ENCODE data around the gene RAPGEF2.

- TF ChIP-seq, protein P1, sequence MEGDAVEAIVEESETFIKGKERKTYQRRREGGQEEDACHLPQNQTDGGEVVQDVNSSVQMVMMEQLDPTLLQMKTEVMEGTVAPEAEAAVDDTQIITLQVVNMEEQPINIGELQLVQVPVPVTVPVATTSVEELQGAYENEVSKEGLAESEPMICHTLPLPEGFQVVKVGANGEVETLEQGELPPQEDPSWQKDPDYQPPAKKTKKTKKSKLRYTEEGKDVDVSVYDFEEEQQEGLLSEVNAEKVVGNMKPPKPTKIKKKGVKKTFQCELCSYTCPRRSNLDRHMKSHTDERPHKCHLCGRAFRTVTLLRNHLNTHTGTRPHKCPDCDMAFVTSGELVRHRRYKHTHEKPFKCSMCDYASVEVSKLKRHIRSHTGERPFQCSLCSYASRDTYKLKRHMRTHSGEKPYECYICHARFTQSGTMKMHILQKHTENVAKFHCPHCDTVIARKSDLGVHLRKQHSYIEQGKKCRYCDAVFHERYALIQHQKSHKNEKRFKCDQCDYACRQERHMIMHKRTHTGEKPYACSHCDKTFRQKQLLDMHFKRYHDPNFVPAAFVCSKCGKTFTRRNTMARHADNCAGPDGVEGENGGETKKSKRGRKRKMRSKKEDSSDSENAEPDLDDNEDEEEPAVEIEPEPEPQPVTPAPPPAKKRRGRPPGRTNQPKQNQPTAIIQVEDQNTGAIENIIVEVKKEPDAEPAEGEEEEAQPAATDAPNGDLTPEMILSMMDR (conservative IDR thresholded peaks at IDR 0.05): no peak
- TF ChIP-seq ZFX (IDR thresholded peaks at IDR 0.05): no peak
Observed at GRCh38 chr4:159384017-159384416, 281.1 kb downstream of the RAPGEF2 start.
